B cell (primary cell): ENCODE measurements around the gene MAP3K20. TPM values are rescaled to one million over a fixed set of nuclear protein-coding genes. Genes with fewer than 3 reads are reported as not detected.

Experiments
- ATAC-seq: fragments of 200-7000 bp; cut with Tn5 transposase; one replicate; pipeline ENCODE4 v1.10.0; 2021; ENCODE audit warnings: low read depth, mild to moderate bottlenecking, moderate number of reproducible peaks, moderate library complexity
- CTCF ChIA-PET: fragments of 350-600 bp; sonication (Branson Sonifier 250); formaldehyde crosslinking; loops from one replicate; lab custom pipeline; 2021; ENCODE audit warnings: antibody characterized with exemption, inconsistent platforms; lab: Charles Lee
- POLR2A ChIA-PET: fragments of 350-600 bp; sonication (Branson Sonifier 250); formaldehyde crosslinking; loops from one replicate; lab custom pipeline; 2021; ENCODE audit warnings: antibody characterized with exemption; lab: Charles Lee
- DNase-seq: peaks from one replicate; pipeline ENCODE4 v3.0.0; 2013
- H2AFZ ChIP-seq: 2 replicates; pipeline ENCODE4 v1.6.1; 2012; ENCODE audit warnings: mild to moderate bottlenecking, low read depth, low read length; ENCODE audit not compliant: insufficient read depth, poor library complexity, severe bottlenecking
- H3K27ac ChIP-seq, 2 donors: 1 replicate in 1 of 2; 2 replicates in 1 of 2; pipeline ENCODE4 v1.5.1; 2012 to 2013; ENCODE audit warnings: low read length in 2 of 2, mild to moderate bottlenecking in 2 of 2, moderate library complexity in 1 of 2
- H3K27me3 ChIP-seq, 4 experiments: fragments of 200-600 bp in 1 of 4; sonication (generic) in 1 of 4; replicated peaks in 1 of 4; 1 replicate in 2 of 4; 2 replicates in 2 of 4; pipeline versions ENCODE4 v1.6.1 to v1.7.0; 2013 to 2016; ENCODE audit warnings: low read length in 3 of 4, mild to moderate bottlenecking in 2 of 4, mixed read lengths in 1 of 4, moderate library complexity in 1 of 4; ENCODE audit not compliant: insufficient read depth in 4 of 4, control insufficient read depth in 3 of 4; ENCODE audit errors: control extremely low read depth in 1 of 4
- H3K36me3 ChIP-seq, 2 experiments: replicated peaks in 1 of 2; 1 replicate in 1 of 2; 2 replicates in 1 of 2; pipeline versions ENCODE4 v1.6.1 to v1.7.1; 2013; ENCODE audit warnings: low read length in 1 of 2; ENCODE audit not compliant: insufficient read depth in 2 of 2, control insufficient read depth in 1 of 2; ENCODE audit errors: control extremely low read depth in 1 of 2, extremely low read depth in 1 of 2
- H3K4me1 ChIP-seq, 2 donors: fragments of 200-600 bp in 1 of 2; sonication (generic) in 1 of 2; 1 replicate in 1 of 2; 2 replicates in 1 of 2; pipeline versions ENCODE4 v1.5.1 to v1.6.1; 2013 to 2017; ENCODE audit warnings: low read length in 2 of 2; ENCODE audit not compliant: control insufficient read depth in 2 of 2, insufficient read depth in 2 of 2
- H3K4me2 ChIP-seq: replicated peaks from 2 replicates; pipeline ENCODE3; 2012; ENCODE audit warnings: mild to moderate bottlenecking, low read depth, low read length; ENCODE audit not compliant: poor library complexity, severe bottlenecking
- H3K4me3 ChIP-seq, 5 experiments: fragments of 200-600 bp in 1 of 5; sonication (generic) in 1 of 5; 1 replicate in 3 of 5; 2 replicates in 2 of 5; pipeline versions ENCODE4 v1.5.1 to v1.7.0; 2011 to 2016; ENCODE audit warnings: low read length in 4 of 5, mild to moderate bottlenecking in 4 of 5, low read depth in 2 of 5, control low read depth in 1 of 5, moderate library complexity in 1 of 5; ENCODE audit not compliant: insufficient read depth in 1 of 5; ENCODE audit errors: control extremely low read depth in 1 of 5, extremely low read depth in 1 of 5
- H3K79me2 ChIP-seq: fragments of 200-600 bp; sonication (generic); one replicate; pipeline ENCODE4 v1.6.0; 2016; ENCODE audit warnings: low read length; ENCODE audit not compliant: control insufficient read depth, insufficient read depth
- H3K9ac ChIP-seq: fragments of 200-600 bp; sonication (generic); 2 replicates; pipeline ENCODE4 v1.6.1; 2017; ENCODE audit warnings: mild to moderate bottlenecking, low read length, moderate library complexity
- H3K9me3 ChIP-seq, 3 donors: one replicate each; pipeline versions ENCODE4 v1.6.1 to v1.7.1; 2013; ENCODE audit warnings: low read length in 2 of 3; ENCODE audit not compliant: control insufficient read depth in 2 of 3, insufficient read depth in 1 of 3; ENCODE audit errors: control extremely low read depth in 1 of 3
- H4K20me1 ChIP-seq: 2 replicates; pipeline ENCODE4 v1.6.0; 2012; ENCODE audit warnings: mild to moderate bottlenecking, low read length; ENCODE audit not compliant: insufficient read depth, control insufficient read depth, poor library complexity, severe bottlenecking
- H3K27ac Mint-ChIP-seq: one replicate; pipeline ENCODE4 v1.8.0; 2021; ENCODE audit warnings: mixed read lengths
- H3K27me3 Mint-ChIP-seq: one replicate; pipeline ENCODE4 v1.8.0; 2021; ENCODE audit warnings: mixed read lengths
- H3K4me1 Mint-ChIP-seq: one replicate; pipeline ENCODE4 v1.8.0; 2021; ENCODE audit warnings: mixed read lengths
- H3K4me3 Mint-ChIP-seq: one replicate; pipeline ENCODE4 v1.8.0; 2021; ENCODE audit warnings: mixed read lengths
- H3K9me3 Mint-ChIP-seq: one replicate; pipeline ENCODE4 v1.8.0; 2022; ENCODE audit warnings: mixed read lengths; ENCODE audit not compliant: insufficient read depth
- EZH2 ChIP-seq: IDR thresholded peaks from 2 replicates; pipeline ENCODE4 v1.6.1; 2012; ENCODE audit warnings: borderline replicate concordance, low read depth, mild to moderate bottlenecking, moderate library complexity, low read length; ENCODE audit not compliant: insufficient read depth, poor library complexity, severe bottlenecking
- WGBS: methylation state at CpG from one replicate; pipeline ENCODE4 v1.1.5; 2013; ENCODE audit warnings: missing lambda C conversion rate; ENCODE audit not compliant: insufficient coverage; 5-methylcytosine and 5-hydroxymethylcytosine counted together
- intact Hi-C: fragments of 100-400 bp; cut with micrococcal nuclease; formaldehyde crosslinking; loops from one replicate; pipeline ENCODE4 v1.10.0; 2022
- polyA plus RNA-seq: library from polyadenylated mRNA; depleted of rRNA; stranded (reverse); fragments of >200 nt; gene quantifications from 2 replicates; pipeline ENCODE4 v1.2.3, GENCODE V29; 2012
- total RNA-seq, 2 donors: library from RNA; stranded (reverse); fragments of 120-200 nt in 1 of 2; gene quantifications; 1 replicate in 1 of 2; 2 replicates in 1 of 2; pipeline versions ENCODE4 v1.2.3 to v1.2.4, GENCODE V29; 2013 to 2022
- TF ChIP-seq, protein P1 (sequence below): fragments of 200-600 bp; IDR thresholded peaks from one replicate; pipeline ENCODE4 v1.8.0; 2022; ENCODE audit warnings: antibody characterized with exemption, mild to moderate bottlenecking

MAP3K20 gene
- total and polyA plus RNA-seq, 2 donors (not counting 1 experiment from before 2014, with no cell fraction given), result 2.2 to 9.1 TPM

DNA sequence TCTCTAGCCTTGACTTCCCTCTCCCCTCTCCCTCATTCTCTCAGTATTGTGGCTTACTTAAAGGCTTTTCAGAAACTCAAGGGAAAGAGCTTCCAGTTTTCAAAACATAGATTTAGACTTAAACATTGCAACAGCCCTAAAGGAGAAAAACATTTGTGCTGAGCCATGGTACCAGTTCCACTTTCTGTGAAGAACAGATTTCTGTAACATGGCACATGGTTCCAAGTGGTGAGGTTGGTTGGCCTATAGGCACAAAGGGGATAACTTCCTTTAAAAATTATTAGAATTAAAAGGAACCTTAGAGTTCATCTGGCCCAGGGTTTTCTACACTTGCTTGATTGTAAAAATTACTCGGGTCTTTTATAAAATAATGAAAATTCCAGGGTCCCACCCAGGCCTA, 140.4 kb downstream of the MAP3K20 start:
- no peaks in the 10 kb centered on the region for H3K9me3 ChIP-seq
- ATAC-seq, result no peak
- H3K4me1 ChIP-seq, result no peaks in the 10 kb centered on the region
- Mint-ChIP-seq H3K27me3 (no peaks in the 10 kb centered on the region), H3K9me3 (no peaks in the 10 kb centered on the region), H3K4me3 (no peak overlapping the region), H3K27ac (no peak overlapping the region), H3K4me1 (no peaks in the 10 kb centered on the region)
- H2AFZ ChIP-seq, result no peak overlapping the region
- no peak overlapping the region for H3K9ac ChIP-seq
- H3K79me2 ChIP-seq, result no peaks in the 10 kb centered on the region
- no peaks in the 10 kb centered on the region for H3K27me3 ChIP-seq
- no peaks in the 10 kb centered on the region for H3K36me3 ChIP-seq
- TF ChIP-seq, protein P1, sequence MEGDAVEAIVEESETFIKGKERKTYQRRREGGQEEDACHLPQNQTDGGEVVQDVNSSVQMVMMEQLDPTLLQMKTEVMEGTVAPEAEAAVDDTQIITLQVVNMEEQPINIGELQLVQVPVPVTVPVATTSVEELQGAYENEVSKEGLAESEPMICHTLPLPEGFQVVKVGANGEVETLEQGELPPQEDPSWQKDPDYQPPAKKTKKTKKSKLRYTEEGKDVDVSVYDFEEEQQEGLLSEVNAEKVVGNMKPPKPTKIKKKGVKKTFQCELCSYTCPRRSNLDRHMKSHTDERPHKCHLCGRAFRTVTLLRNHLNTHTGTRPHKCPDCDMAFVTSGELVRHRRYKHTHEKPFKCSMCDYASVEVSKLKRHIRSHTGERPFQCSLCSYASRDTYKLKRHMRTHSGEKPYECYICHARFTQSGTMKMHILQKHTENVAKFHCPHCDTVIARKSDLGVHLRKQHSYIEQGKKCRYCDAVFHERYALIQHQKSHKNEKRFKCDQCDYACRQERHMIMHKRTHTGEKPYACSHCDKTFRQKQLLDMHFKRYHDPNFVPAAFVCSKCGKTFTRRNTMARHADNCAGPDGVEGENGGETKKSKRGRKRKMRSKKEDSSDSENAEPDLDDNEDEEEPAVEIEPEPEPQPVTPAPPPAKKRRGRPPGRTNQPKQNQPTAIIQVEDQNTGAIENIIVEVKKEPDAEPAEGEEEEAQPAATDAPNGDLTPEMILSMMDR, result no peak
- no peak for TF ChIP-seq EZH2
- H3K27ac ChIP-seq, result no peak overlapping the region
- WGBS, result no CpG with 5 or more reads among the region's 1 CpG
- no peak overlapping the region for H3K4me3 ChIP-seq
- ChIA-PET CTCF (interaction anchor here (13.2 kb wide), 1 partner anchor 187 kb away, joined by 303 read pairs; no protein-coding TSS in a partner anchor), POLR2A (no interaction called here)
- intact Hi-C loops, result no loop called here
- H4K20me1 ChIP-seq, result no peaks in the 10 kb centered on the region
- no peak for DNase-seq
- no peak overlapping the region for H3K4me2 ChIP-seq

DNA sequence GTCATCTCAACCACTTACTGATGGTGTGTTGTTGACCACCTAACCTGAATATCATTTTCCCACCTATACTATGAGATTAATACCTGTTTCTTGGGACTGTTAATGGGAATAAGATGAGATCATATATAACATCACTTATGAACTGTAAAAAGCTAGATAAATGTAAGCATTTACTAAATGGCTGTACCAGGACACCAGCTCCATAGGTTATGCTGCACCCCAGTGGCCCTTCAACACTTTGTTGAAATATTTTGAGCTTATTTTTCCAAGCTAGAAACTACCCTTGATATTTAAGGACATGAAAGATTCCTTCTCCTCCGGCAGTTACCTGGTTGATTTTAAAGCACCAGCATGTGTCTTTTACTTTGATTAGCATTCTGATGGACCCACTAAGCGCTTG, 141.0 kb downstream of the MAP3K20 start:
- Histone ChIP-seq H3K36me3 (no peaks in the 10 kb centered on the region), H3K4me1 (no peaks in the 10 kb centered on the region), H3K4me2 (no peak overlapping the region), H3K79me2 (no peaks in the 10 kb centered on the region), H3K27me3 (no peaks in the 10 kb centered on the region), H2AFZ (no peak overlapping the region), H3K9ac (no peak overlapping the region), H4K20me1 (no peaks in the 10 kb centered on the region), H3K9me3 (no peaks in the 10 kb centered on the region), H3K4me3 (no peak overlapping the region), H3K27ac (no peak overlapping the region)
- no peak overlapping the region for H3K4me3 Mint-ChIP-seq
- H3K9me3 Mint-ChIP-seq, result no peaks in the 10 kb centered on the region
- no peaks in the 10 kb centered on the region for H3K4me1 Mint-ChIP-seq
- ATAC-seq (no peak), DNase-seq (no peak)
- ChIA-PET POLR2A (no interaction called here), CTCF (interaction anchor here (13.2 kb wide), 1 partner anchor 188 kb away, joined by 303 read pairs; no protein-coding TSS in a partner anchor)
- intact Hi-C loops, result no loop called here
- no peak overlapping the region for H3K27ac Mint-ChIP-seq
- no peaks in the 10 kb centered on the region for H3K27me3 Mint-ChIP-seq
- TF ChIP-seq, protein P1, result no peak
- TF ChIP-seq EZH2, result no peak
- 100% methylated on average over 1 of the region's 2 CpGs for WGBS
